Pulmonary artery endothelial cell (primary cell): ENCODE measurements around the gene C20orf141. TPM values are rescaled to one million over a fixed set of nuclear protein-coding genes. Genes with fewer than 3 reads are reported as not detected.
"Not testable (repeated sequence)": the region's sequence is repeated elsewhere in the genome, so short reads cannot be mapped to it uniquely, and the experiment has no call there.

Experiments
- DNase-seq: peaks from one replicate; pipeline ENCODE4 v3.0.0-alpha.2; 2011; ENCODE audit warnings: low read depth, low spot score
- total RNA-seq: library from RNA; depleted of rRNA; stranded (reverse); fragments of >200 nt; gene quantifications from 2 replicates; pipeline ENCODE4 v1.2.3, GENCODE V29; 2014

C20orf141 gene
- total RNA-seq, 1 donor from 2014 or later: not detected

DNA sequence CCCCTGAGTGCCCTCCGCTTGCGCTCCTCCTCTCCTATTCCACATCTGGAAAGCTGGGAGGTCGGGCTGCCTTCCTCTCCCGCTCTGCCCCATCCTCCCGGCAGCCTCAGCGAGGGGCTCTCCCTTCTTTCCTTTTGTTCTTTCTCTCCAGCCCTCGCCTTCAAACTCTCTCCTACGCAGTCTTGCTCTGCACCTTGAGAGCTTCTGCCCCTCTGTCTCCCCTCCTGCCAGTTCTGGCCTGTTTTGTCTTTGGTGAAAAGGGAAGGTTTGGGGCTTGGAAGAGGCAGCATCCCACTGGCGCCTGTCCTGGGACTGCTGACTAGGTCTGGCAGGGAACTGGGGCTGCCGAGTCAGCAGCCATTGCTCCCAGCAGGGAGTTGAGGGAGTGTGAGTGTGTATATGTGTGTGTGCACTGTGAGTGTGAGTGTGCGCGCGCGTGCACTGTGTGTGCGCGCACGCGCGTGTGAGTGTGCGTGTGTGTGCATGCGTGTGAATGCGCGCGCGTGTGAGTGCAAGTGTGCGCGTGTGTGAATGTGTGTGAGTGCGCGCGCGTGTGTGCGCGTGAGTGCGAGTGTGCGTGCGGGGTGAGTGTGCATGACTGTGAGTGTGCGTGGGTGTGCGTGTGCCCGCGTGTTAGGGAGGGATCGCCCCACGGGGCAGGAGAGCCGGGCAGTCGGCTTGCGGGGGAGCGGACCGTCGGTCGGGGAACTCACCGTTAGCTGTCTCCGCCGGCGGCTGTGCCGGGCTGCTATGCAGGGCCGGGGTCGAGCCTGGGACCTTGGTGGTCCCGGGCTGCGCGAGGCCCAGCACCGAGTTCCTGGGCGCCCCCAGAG lies 14.9 kb upstream of the C20orf141 start:
- DNase-seq: no peak

DNA sequence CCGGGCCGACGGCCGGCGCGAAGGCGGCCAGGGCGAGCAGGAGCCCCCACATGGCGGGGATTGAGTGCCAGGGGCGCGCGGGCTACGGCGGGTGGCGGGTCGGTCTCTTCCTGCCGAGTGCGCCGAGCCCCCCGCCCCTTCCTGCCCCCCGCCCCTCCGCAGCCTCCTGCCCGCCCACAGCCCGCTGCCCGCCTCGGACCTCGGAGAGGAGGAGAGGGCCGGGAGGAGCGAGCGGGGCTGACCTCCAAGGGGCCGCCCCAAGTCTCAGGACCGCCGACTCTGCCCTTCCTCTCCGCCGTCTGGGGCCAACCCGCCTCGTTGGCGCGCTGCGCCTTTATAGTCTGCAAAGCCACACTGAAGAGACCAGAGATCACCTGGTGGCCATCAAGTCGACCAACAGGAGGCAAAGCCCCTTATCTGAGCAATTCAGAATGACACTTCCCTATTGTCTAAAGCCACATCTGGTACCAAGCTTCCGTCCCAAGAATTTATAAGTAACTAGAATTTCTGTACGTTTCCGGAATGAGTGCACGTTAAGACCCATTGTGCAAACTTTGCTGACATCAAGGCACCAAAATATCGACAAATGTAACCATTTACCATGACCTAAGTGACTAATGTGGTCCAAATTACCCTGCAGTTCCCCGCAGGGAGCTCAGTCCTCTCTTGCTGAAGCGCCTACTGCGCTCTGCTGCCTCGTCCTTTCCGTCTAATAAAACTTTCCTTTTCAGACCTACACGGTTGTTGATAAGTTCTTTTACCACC lies 14.1 kb upstream of the C20orf141 start, which contains the start of gene CPXM1:
TSS of gene CPXM1 (minus strand) at position 107 of the 765 bp plus-strand sequence. CDS start at position 52, 55 bp downstream.
- DNase-seq: no peak

DNA sequence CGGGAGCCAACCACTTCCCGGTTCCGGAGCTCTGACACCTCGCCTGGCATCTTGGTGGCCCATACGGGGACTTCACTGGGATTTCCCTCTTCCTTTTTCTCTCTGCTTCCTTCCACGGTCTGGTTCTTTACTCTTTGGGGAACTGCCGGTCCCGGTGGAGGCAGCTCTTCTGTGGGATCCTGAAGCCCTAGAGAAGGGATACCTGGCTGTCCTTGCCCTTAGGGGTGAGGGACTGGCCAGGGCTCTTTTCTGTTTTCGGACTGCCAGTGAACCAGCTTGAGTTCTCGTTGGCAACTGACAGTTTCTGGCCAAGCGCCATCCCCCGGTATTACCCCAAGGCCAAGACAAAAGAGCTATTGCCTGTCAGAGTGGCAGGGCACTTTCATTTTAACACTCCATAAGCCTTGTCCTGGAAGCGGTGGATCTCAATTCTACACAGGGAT lies 13.5 kb upstream of the C20orf141 start:
- DNase-seq: no peak

DNA sequence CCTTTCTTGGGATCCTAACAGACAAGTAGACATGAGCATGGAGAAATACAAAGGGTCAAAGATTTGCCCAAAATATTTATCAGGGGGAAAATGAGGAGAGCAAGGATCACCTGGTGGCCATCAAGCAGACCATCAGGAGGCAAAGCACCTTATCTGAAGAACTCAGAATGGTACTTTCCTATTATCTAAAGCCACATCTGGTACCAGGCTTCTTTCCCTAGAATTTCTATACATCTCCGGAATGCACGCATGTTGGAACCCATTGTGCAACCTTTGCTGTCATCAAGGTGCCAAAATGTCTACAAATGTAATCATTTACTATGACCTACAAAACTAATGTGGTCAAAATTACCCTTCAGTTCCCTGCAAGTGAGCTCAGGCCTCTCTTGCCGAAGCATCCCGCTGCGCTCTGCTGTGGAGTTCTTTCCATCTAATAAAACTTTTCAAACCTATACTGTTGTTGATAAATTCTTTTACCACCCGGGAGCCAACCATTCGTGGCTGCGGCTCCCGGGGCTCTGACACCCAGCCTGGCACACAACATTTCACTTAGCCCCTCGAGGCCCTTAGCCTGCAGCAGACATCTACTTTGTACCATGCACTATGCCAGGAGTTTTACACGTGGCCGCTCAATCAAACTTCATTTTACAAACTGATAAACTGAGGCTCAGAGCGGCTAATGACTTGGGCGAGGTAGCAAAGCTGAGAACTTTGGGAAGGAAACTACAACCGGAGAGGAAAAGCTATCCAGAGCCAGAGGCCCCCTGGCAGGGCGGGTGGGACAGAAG lies 10.6 kb upstream of the C20orf141 start:
- DNase-seq: no peak

DNA sequence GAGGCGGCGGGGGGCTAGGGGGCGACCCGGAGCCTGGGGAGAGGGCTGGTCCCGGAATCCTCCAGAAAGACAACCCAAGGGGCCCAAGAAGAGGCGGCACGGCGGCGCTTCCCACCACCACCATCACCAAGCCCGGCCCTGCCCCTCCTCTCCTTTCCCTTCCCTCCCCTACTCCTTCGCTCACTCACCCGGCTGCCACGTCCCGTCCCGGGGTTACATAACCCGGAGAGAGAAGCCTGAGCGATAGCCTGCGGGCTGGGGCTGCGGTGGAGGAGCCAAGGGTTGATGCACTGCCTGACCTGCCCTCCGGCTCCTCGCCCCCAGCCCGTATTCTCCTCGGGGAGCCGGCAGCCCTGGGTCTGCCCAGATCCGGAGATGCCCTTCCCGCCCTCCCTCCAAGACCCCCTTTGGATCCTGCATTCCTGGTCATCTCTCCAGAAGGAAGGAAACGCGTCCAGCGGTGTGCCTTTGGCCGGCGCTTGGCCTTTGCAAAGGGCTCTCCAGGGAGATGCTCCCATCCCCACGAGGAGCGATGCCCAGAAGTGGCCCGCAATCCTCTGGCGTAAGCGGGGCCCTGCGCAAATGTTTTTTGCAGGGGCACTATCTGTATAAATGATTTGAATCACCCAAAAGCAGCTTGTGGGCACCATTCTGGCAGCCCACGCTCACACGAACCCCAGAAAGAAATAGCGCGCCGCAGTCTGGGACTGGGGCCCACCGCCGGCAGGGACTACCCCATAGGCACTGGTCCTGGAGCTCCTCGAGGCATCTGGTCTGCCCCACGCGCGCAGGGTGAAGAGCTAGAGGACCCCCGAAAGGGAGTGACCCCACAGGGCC lies 9.7 kb upstream of the C20orf141 start:
- DNase-seq: no peak

DNA sequence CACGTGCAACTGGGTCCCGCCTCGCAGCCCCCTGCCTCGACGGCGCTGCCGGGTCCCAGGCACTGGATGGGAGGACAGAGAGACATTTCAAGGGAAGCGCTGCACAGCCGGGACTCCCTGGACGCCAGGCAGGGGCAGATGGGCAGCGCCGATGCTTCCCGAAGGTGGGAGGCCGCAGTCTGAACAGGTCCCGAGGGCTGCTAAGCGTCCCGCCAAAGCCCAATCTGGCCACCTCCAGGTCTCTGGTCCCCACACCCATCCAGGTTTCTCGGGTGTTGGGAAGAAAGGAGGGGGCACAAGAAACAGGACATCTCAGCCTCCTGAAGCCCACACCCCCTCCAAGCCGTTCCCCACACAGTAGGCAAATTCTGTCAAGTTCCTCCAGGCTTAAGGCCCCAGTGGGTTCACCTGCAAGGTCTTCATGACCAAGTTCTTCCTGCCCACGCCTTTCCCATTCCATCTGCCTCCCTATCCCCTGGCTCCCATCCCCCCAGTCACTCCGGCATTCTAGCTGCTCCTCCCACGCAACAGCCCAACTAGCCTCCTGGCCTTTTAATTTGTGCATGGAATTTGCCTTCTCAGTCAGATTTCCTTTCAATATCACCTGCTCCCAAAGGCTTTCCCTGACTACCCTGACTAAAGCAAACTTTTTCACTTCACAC lies 9.0 kb upstream of the C20orf141 start:
- DNase-seq: no peak

DNA sequence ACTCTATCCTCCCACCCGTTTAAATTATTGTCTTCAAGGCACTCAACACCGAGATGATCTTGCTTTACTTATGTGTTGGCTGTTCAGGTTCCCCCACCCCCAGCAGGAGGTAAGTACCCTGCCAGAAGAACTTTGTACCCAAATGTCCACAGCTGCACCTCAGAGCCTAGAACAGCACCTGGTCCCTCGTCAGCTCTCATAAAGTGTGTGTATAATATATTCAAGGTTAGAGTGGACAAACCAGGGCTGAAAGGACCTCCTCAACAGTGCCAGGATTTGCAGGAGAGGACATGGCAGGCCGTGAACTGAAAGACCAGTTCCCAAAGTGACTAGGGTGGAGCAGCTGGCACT lies 8.5 kb upstream of the C20orf141 start:
- no peak for DNase-seq

DNA sequence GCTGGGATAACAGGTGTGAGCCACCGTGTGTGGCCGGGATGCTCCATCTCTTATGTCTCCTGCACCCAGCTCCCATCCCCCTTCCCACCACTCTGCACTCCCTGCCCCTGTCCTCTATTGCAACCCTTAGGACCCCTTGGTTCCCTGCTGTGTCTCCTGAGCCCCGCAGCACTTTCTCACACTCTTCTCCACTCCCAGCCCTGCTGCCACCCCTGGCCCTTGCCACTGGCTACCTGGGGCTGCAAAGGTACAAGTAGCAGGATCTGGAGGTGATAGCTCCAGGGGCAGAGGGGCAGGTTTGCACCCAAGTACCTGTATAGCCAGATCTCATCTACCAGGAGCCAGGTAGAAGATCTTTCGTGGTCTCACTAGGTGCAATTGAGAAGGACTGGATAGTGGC lies 7.8 kb upstream of the C20orf141 start:
- no peak for DNase-seq

DNA sequence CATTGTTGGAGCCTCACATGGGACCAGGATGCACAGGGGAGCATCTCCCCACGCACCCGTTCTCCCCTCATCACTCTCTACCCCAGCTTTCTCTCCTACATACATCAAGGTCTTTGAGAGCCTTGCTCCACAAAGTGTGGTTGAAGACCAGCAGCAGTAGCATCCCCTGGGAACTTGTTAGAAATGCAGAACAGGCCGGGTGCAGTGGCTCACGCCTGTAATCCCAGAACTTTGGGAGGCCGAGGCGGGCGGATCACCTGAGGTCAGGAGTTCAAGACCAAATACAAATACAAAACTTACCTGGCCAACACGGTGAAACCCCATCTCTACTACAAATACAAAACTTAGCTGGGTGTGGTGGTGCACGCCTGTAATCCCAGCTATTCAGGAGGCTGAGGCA lies 6.9 kb upstream of the C20orf141 start:
- DNase-seq: not testable (repeated sequence)

DNA sequence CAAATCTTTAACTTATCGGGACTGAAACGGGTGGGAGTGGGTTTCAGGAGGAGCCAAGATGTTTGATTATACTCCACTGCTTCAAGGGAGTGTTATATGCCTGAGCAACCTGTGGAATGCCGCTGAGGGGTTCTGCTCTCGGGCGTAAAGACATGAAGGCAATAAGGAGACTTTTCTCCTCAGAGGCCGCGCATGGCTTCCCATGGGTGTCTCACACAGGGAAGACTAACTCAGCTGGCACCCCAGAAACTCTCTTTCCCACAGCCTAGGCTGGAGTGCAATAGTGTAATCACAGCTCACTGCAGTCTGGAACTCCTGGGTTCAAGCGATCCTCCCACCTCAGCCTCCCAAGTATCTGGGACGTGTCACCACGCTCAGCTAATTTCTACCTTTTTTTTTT lies 5.1 kb upstream of the C20orf141 start:
- no peak for DNase-seq

DNA sequence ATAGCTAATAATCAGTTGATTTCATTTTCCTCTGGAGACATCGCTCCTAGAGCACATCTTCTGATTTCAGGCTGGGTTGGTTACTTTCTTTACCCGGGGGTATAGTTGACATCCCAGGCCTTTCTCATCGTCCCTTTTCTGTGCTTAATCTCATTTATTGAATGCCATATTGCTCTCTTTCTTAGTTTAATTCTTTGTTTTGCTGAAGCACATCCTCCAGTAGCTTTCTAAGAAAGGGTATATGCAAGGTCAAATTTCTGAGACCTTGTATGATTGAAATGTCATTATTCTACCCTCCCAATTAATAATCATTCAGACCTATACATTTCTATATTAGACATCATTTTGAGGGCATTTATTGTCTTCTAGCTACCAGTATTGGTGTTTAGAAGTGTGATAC lies 2.6 kb upstream of the C20orf141 start:
- DNase-seq: no peak

DNA sequence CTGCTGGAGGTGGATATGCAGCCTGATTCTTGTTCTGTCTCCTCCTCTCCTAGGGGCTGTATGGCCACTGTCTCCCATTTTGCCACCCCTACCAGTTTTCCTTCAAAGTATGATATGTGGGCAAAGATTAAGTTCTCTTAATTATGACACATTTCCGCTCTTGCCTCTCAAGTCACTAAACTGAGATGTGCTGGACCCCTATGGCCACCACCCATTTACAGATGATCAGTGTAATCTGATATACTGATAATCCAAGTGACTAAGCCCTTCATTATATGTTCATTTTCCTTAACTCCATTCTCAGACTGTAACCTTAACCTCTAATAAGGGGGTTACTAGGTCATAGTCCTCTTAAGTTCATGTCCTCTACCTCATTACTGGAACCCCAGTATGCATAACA lies 711 bp upstream of the C20orf141 start:
- DNase-seq: no peak

DNA sequence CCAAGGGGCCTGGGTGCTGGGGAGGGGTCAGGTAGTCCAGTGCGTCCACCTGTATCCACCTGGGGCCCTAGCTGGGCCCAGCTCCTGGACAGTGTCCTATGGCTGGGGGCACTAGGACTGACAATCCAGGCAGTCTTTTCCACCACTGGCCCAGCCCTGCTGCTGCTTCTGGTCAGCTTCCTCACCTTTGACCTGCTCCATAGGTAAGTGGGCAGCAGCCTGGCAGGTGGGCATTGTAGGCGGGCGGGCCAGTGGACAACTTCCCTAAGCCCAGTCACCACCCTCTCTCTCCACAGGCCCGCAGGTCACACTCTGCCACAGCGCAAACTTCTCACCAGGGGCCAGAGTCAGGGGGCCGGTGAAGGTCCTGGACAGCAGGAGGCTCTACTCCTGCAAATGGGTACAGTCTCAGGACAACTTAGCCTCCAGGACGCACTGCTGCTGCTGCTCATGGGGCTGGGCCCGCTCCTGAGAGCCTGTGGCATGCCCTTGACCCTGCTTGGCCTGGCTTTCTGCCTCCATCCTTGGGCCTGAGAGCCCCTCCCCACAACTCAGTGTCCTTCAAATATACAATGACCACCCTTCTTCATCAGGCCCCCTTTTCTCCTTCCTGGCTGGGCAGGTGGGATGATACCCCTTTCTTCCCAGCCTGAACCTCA lies 584 bp downstream of the C20orf141 start:
- no peak for DNase-seq

DNA sequence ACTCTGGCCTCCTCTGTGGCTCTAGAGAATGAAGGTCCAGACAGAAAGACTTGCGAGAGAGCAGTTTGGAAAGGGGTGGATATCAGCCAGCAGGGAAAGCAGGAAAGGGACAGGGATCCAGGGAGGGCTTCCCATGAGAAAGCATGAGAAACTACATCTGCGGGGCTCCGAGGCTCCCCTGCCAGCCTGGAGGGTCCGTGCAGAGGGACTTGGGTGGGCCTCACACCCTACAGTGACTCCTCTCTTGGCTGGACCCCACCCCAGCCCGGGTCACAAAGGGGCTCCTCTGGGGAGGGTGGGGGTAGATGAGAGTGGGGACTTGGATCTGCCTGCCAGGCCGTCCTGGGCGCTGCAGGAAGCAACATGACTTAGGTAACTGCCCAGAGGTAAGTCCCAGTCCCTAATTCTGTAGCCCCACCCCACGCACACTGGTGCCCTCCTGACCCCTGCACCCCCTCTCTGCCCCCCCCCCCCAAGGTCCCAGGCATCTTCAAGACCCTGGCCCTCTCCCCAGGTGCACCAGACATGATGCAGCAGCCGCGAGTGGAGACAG lies 1.3 kb downstream of the C20orf141 start, which contains the start of gene TMEM239:
TSS of gene TMEM239 (plus strand) at position 335 of the 553 bp plus-strand sequence. CDS start at position 526, 191 bp downstream.
- DNase-seq: no peak

DNA sequence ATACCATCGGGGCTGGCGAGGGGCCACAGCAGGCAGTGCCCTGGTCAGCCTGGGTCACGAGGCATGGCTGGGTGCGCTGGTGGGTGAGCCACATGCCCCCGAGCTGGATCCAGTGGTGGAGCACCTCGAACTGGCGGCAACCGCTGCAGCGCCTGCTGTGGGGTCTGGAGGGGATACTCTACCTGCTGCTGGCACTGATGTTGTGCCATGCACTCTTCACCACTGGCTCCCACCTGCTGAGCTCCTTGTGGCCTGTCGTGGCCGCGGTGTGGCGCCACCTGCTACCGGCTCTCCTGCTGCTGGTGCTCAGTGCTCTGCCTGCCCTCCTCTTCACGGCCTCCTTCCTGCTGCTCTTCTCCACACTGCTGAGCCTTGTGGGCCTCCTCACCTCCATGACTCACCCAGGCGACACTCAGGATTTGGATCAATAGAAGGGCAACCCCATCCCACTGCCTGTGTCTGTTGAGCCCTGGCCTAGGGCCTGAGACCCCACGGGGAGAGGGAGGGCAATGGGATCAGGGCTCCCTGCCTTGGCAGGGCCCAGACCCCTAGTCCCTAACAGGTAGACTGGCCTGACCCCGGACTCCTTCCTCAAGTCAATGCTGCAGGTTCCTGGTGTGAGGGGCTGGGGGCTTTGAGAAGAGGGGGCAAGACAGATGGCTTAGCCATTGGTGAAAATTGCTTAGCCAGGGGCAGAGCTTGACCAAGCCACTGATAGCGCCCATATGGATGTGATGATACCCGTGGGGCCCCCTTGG lies 2.0 kb downstream of the C20orf141 start:
- no peak for DNase-seq

DNA sequence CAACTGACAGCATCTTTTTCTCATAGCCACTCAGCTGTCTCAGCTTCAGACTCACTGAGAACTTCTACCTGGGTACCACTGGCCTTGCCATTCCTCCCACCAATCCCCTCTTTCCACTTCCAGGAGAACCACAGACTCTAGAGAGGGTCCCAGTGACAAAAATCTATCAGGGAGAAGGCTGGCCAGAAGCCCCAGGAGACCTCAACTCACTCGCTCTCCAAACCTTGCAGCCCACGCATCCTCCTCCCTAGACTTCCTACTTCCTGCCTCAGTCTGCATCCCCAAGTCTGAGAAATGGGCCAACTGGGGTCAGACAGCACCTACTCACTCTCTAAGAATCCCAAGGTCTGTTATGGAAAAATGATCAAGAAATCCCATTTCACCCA lies 2.5 kb downstream of the C20orf141 start:
- DNase-seq: no peak

DNA sequence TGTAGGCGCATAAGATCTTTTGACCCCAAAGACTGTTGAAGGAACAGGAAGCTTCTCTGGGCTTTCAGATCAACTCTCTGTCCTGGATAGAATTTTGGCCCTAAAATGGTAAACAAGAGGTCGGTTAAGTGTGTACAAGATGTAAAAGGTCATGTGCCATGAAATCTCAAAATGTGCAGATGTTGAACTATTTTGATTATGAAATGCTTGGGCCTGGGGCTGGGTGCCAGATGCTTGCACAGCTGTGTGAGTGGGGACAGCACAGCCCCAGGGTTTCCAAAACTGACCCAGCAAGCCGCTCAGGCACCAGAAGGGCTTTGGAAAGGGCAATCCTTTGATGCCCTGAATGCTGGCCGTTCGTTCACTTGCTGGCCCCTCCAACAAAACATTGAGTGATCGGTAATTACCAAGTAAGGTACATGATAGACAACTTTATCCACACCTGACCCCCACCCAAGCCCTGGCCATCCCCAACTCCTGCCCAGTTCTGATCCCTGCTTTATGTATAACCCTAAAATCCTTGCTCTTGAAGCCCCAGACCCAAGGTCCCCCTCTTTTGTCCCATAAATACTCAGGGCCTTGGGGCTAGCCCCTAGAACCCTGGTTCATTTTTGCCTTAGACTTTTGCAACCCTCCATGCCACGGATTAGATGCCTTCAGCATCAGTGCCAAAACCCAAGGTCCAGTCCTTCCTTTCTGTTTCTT lies 3.3 kb downstream of the C20orf141 start:
- no peak for DNase-seq
